ENCODE measurements around the gene C16orf46. TPM values are rescaled to one million over a fixed set of nuclear protein-coding genes. Genes with fewer than 3 reads are reported as not detected.

Gene C16orf46
- total and polyA plus RNA-seq, 2 experiments from 2014 or later: 0.59 to 1.4 TPM

GRCh38 chr16:81014672-81015071 is 62.4 kb downstream of the C16orf46 start:
- Mint-ChIP-seq H3K27me3 (ENCODE audit: insufficient read depth, low read depth, poor library complexity) (peaks cover 2% of the 10 kb centered on the region), H3K36me3 (ENCODE audit: low read depth) (peaks cover 83% of the 10 kb centered on the region), H3K9me3 (no peaks in the 10 kb centered on the region), H3K4me3 (no peak overlapping the region), H3K27ac (no peak overlapping the region), H3K4me1 (no peaks in the 10 kb centered on the region)
- Histone ChIP-seq H3K9me2 (ENCODE audit: insufficient read depth) (no peaks in the 10 kb centered on the region), H3K27me3 (ENCODE audit: insufficient read depth) (no peaks in the 10 kb centered on the region), H3K27ac (ENCODE audit: low read depth) (no peak overlapping the region), H4K20me1 (replicated peaks; ENCODE audit: insufficient read depth) (peaks cover 15% of the 10 kb centered on the region), H3K79me2 (replicated peaks; ENCODE audit: insufficient read depth) (peaks cover 20% of the 10 kb centered on the region), H3K36me3 (ENCODE audit: insufficient read depth) (peaks cover 64% of the 10 kb centered on the region), H3K4me2 (no peak overlapping the region), H3K4me1 (ENCODE audit: insufficient read depth) (no peaks in the 10 kb centered on the region), H2AFZ (no peak overlapping the region), H3K4me3 (no peak overlapping the region), H3F3A (replicated peaks; ENCODE audit: low read depth) (no peaks in the 10 kb centered on the region)
- ATAC-seq (no peak), DNase-seq (ENCODE audit: low spot score) (no peak)
- TF ChIP-seq, protein P1, sequence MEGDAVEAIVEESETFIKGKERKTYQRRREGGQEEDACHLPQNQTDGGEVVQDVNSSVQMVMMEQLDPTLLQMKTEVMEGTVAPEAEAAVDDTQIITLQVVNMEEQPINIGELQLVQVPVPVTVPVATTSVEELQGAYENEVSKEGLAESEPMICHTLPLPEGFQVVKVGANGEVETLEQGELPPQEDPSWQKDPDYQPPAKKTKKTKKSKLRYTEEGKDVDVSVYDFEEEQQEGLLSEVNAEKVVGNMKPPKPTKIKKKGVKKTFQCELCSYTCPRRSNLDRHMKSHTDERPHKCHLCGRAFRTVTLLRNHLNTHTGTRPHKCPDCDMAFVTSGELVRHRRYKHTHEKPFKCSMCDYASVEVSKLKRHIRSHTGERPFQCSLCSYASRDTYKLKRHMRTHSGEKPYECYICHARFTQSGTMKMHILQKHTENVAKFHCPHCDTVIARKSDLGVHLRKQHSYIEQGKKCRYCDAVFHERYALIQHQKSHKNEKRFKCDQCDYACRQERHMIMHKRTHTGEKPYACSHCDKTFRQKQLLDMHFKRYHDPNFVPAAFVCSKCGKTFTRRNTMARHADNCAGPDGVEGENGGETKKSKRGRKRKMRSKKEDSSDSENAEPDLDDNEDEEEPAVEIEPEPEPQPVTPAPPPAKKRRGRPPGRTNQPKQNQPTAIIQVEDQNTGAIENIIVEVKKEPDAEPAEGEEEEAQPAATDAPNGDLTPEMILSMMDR (conservative IDR thresholded peaks at IDR 0.05; ENCODE audit: low read depth in 2 of 2): no peak
- TF ChIP-seq ZNF114 (CRISPR knock-in tag; IDR thresholded peaks at IDR 0.05) (no peak), EZH2phosphoT487 (IDR thresholded peaks at IDR 0.05; ENCODE audit: unreplicated experiment) (no peak), ZNF331 (CRISPR knock-in tag; IDR thresholded peaks at IDR 0.05; ENCODE audit: low read depth) (no peak), REST (IDR thresholded peaks at IDR 0.05; ENCODE audit: unreplicated experiment) (no peak), STAT1 (IDR thresholded peaks at IDR 0.05; ENCODE audit: unreplicated experiment) (no peak), NANOG (IDR thresholded peaks at IDR 0.05; ENCODE audit: borderline replicate concordance) (no peak), ETS1 (IDR thresholded peaks at IDR 0.05) (no peak), EZH2 (IDR thresholded peaks at IDR 0.05; ENCODE audit: low read depth, unreplicated experiment) (no peak), POLR2AphosphoS5 (IDR thresholded peaks at IDR 0.05; ENCODE audit: low read depth) (no peak), ZNF462 (CRISPR knock-in tag; IDR thresholded peaks at IDR 0.05) (no peak), JUNB (IDR thresholded peaks at IDR 0.05; ENCODE audit: unreplicated experiment) (no peak), CREB1 (CRISPR knock-in tag; IDR thresholded peaks at IDR 0.05; ENCODE audit: low read depth) (no peak)

Data from GM23338 (cell line).